Stimulated activated CD8-positive, alpha-beta memory T cell treated with anti-CD3 and anti-CD28 coated beads, Interleukin-4, amount 100 ng/mL, for 48 hours (primary cell): ENCODE measurements around the gene CD276.
"Not testable (repeated sequence)": the region's sequence is repeated elsewhere in the genome, so short reads cannot be mapped to it uniquely, and the experiment has no call there.

ENCODE experiments used
- DNase-seq: peaks from one replicate; pipeline ENCODE4 v3.0.0-alpha.2; 2020

CD276 gene

GRCh38 chr15:73683777-73684580 lies at the start of gene CD276:
CD276 (plus strand) TSS chr15:73684383; CDS start chr15:73699640, 15,257 bp downstream.
- peak; percentile 32 for DNase-seq

DNA sequence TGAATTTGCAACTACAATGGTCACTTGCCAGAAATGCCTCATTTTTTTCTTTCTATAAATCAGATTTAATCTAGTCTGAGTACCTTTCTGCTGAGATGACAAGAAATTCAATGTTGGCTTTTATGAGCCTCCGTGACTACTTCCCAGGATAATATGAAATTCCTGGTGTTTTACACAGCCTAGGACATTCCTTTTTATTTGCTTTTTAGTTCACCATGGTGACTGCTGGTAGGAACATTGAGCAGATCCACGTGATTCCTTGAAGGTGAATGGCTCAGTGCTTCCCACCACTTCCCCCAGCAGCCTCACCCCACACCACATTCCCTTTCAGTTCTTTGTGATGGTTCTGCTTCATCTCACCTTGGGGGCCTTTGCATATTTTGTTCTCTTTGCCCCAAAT lies 46.7 kb upstream of the CD276 start:
- DNase-seq = no peak

DNA sequence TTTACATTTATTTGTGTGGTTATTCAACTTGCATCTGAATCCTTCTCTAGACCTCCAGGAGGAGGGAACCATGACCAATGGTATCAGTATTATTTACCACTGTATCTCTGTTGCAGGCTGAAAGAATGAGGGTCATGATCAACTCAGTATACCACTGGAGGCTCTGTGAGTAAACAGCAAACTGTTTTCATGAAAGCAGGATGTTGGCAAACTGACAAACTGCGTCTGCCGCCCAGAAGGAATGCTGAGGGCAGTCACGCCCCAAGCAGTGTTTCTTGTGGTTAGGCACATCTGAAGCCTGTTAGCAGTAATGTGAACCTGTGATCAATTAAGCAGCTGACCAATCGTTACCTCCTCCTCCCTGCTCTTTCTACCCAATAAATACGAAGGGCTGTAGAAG lies 44.7 kb upstream of the CD276 start:
- DNase-seq = not testable (repeated sequence)

DNA sequence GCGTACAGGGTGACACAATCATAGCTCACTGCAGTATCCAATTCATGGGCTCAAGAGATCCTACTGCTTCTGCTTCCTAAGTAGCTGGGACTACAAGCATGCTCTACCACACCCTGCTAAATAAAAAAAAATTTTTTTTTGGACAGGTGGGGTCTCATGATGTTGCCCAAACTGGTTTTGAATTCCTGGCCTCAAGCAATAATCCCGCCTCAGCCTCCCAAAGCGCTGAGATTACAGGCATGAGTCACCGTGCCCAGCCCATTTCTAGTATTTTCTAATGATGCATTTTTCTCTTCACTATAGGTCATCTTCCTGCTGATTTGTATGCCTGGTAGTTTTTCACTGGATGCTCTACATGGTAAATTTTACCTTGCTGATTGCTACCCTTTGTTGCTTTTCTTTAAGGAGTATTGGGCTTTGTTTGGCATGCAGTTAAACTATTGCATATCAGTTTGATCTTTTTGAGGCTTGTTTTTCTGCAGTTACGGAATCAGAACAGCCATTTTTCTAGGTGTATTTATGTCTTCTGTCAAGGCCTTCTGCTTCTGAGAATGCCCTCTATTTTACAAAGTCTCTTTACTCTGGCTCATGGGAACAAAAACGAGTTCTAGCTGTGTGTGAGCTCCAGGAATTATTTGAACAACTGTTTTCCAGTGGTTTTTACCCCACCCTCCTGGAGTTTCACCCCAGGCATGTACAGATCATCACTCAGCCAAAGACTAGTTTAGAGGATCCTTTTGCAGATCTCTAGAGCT lies 36.7 kb upstream of the CD276 start:
- no peak for DNase-seq

GRCh38 chr15:73648014-73648295 lies 36.2 kb upstream of the CD276 start:
- DNase-seq = no peak

DNA sequence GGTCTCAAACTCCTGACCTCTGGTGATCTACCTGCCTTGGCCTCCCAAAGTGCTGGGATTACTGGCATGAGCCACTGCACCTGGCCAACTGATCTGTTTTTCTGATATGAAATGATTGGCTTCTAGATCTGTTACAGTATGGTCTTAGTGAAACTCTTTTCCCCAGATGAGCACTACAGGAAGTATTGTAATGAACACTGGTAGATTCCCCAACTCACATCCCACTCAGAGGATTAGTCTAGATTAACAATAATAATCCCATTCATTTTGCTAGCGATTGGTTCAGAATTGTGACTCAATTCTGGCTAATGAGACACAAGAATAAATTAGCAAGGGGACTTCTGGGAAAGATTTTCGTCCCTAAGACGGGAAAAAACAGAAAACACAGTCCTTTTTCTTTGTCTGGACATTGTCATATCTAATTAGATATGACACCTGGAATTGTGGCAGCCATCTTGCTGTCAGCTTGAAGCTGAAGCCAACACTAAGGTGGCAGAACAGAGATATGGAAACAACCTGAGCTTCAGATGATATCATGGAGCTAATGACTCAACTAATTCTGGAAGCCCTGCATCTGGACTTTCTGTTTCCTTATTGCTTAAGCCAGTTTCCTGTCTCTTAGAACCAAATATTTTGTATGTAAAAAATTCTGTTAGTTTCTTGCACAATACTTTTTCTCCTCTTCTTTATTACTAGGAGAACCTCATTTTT lies 33.6 kb upstream of the CD276 start:
- no peak for DNase-seq

- no peak for DNase-seq
These were observed 29.5 kb upstream of the CD276 start for GRCh38 chr15:73654659-73655058.

DNA sequence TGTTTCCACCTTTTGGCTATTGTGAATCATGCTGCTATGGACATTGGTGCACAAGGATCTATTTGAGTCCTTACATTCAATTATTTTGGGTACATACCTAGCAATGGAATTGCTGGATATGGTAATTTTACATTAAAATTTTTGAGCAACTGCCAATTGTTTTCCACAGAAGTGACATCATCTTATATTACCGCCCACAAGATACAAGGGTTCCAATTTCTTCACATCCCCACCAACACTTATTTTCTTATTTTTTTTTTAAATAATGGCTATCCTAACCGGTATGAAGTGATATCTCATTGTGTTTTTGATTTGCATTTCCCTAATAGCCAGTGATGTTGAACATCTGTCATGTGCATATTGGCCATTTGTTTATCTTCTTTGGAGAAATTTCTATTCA lies 28.5 kb upstream of the CD276 start:
- DNase-seq = no peak

- no peak for DNase-seq
These were observed 25.5 kb upstream of the CD276 start for GRCh38 chr15:73658645-73659044.

- DNase-seq = no peak
These were observed 23.7 kb upstream of the CD276 start for GRCh38 chr15:73660455-73660854.

GRCh38 chr15:73674587-73674986 lies 9.6 kb upstream of the CD276 start:
- no peak for DNase-seq

DNA sequence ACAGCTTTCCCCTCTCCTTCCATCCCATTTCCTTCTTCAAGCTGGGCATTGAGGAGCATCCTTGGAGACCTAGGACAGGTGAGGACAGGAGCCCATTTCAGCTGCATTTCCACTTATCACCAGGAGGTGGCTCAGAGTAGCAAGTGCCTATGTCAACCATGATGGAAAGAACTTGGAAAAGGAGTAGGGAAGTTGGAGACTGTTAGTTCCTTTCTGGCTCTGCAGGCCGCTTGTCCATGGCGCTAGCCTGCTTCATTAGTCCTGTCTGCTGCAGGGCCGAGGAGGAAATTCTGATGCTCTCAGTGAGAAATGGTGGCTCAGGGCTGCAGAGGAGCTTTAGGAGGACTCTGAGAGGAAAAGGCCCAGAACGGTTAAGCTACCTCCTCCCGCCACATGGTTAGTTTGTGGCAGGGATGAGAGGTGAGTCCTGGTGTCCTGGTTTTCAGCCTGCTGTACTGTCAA lies 7.0 kb upstream of the CD276 start:
- DNase-seq = peak; percentile 65

GRCh38 chr15:73677733-73678132 lies 6.5 kb upstream of the CD276 start:
- no peak for DNase-seq

DNA sequence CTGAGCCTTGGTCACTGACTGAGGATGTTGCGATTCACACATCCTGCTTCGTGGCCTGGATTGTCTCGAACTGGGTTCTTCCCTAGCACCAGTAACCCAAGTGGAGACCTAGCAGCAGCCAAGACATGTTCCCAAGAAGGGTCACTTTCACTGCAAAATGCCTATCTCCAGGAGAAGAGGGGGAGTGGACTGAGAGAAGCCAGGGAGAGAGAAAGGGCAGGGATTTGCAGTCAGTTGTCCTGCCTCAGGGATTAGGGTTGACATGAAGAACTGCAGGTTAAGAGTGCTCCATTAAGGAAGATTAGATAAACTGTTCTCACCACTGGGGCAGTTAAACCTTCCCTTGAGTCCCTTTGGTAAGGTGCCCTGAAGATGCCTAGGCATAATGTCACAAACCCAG lies 5.7 kb upstream of the CD276 start:
- DNase-seq = no peak

DNA sequence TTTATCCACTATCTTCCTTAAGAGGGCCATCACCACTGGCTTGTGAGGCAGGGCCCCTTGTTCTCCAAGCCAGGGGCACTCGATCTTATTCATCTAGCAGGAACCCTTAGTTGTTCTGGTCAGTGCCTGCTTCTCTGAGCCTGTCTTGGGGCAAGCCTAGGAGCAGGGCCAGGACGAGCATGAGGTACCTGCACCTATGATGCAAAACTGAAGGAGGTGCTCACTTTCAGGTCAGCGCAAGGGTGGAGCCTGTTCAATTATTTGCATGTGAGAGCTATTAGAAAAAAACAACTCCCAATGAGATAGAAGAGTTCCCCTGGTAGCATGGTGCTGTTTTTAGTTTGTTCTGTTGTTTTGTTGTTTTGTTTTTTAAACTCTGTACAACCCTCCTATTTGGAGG lies 5.0 kb upstream of the CD276 start:
- DNase-seq = no peak

- no peak for DNase-seq
These were observed 4.2 kb upstream of the CD276 start for GRCh38 chr15:73679964-73680363.

DNA sequence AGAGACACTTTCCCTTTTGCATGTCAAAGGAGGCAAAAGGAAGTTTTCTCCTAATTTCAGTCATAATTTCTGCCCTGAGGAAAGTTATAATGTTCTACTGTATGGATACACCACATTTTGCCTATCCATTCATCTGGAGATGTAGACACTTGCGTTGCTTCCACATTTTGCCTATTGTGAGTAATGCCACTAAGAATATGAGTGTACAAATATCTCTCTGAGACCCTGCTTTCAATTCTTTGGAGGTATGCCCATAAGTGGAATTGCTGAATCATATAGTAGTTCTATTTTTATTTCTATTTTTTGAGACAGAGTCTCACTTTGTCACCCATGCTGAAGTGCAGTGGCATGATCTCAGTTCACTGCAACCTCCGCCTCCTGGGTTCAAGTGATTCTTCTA lies 3.6 kb upstream of the CD276 start:
- no peak for DNase-seq

GRCh38 chr15:73681063-73681462 lies 3.1 kb upstream of the CD276 start:
- no peak for DNase-seq

- DNase-seq = no peak
These were observed 2.2 kb upstream of the CD276 start for GRCh38 chr15:73681856-73682599.

GRCh38 chr15:73682600-73683090 lies 1.5 kb upstream of the CD276 start:
- DNase-seq = no peak

DNA sequence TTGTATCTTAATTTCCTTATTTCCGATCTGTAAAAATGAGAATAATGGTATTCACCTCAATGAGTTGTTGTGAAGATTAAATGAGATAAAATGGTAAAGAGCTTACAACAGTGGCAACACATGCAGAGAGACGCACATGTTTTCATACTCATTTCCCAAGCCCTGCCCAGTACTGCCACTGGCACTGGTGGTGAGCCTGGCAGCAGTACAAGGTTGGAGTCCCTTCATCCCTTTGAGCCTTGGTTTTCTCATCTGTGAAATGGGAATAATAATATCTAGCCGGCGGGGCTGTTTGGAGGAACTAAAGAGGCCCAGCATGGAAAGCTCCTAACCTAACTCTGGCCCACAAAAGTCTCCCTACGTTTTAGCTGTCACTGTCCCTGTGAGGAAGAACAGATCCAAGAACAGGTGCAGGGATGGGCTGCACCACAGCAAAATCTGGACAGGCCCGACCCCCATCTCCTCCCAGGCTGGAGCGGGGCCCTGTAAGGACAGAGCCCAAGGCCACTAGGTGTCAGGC lies 866 bp upstream of the CD276 start:
- no peak for DNase-seq

GRCh38 chr15:73684581-73685455 lies 635 bp downstream of the CD276 start:
- DNase-seq = no peak
